Ovary (tissue), 9 donors: Measurements from ENCODE around the gene UNKL. TPM values are rescaled to one million over a fixed set of nuclear protein-coding genes. Genes with fewer than 3 reads are reported as not detected.

ENCODE experiments used
- DNase-seq, 5 donors: peaks; one replicate each; pipeline ENCODE4 v3.0.0-alpha.2; 2019 to 2020
- H3K27ac ChIP-seq, 2 donors: fragments of 200-600 bp; one replicate each; pipeline versions ENCODE4 v1.5.1 to v1.8.0; 2019 to 2022
- H3K27me3 ChIP-seq: fragments of 200-600 bp; one replicate; pipeline ENCODE4 v1.8.0; 2022
- H3K36me3 ChIP-seq: fragments of 200-600 bp; sonication (generic); one replicate; pipeline ENCODE4 v1.5.1; 2019
- H3K4me1 ChIP-seq: one replicate; pipeline ENCODE4 v1.8.1; 2013; ENCODE audit warnings: mild to moderate bottlenecking, moderate library complexity; ENCODE audit not compliant: insufficient read depth
- H3K4me3 ChIP-seq: fragments of 200-600 bp; sonication (generic); one replicate; pipeline ENCODE4 v1.5.1; 2017
- H3K9me3 ChIP-seq, 2 donors: fragments of 200-600 bp in 1 of 2; sonication (generic) in 1 of 2; one replicate each; pipeline versions ENCODE4 v1.5.1 to v1.8.1; 2013 to 2019; ENCODE audit warnings: mild to moderate bottlenecking in 1 of 2, moderate library complexity in 1 of 2
- CTCF ChIP-seq, 3 donors: fragments of 450-650 bp in 2 of 3; fragments of 200-600 bp in 1 of 3; IDR thresholded peaks; one replicate each; pipeline versions ENCODE4 v1.5.1 to v1.8.0; 2016 to 2022; ENCODE audit warnings: antibody characterized with exemption in 3 of 3, mild to moderate bottlenecking in 1 of 3
- EP300 ChIP-seq: sonication (generic); formaldehyde crosslinking; IDR thresholded peaks from one replicate; pipeline ENCODE4 v1.6.1; 2017; ENCODE audit warnings: antibody characterized with exemption
- POLR2A ChIP-seq: fragments of 450-650 bp; IDR thresholded peaks from one replicate; pipeline ENCODE4 v1.6.1; 2017; ENCODE audit warnings: antibody characterized with exemption, mild to moderate bottlenecking, moderate library complexity
- WGBS, 3 donors: extraction: QIAGEN DNeasy Blood & Tissue Kit in 1 of 3; methylation state at CpG; one replicate each; pipeline versions ENCODE4 v1.1.5 to v1.1.7; 2013 to 2017; 5-methylcytosine and 5-hydroxymethylcytosine counted together
- intact Hi-C, 4 donors: fragments of 100-400 bp; cut with DNase I; formaldehyde crosslinking; loops; one replicate each; pipeline versions ENCODE4 v1.11.0 to v1.15.1; 2022 to 2023
- polyA plus RNA-seq, 2 donors: library from polyadenylated mRNA; stranded (reverse); fragments of 200-250 nt in 1 of 2; fragments of 350-450 nt in 1 of 2; fragmentation: Illumina TruSeq in 1 of 2; extraction: RNeasy Lipid Tissue Mini Kit (QIAGEN cat#74804) in 1 of 2; gene quantifications; one replicate each; pipeline ENCODE4 v1.2.3, GENCODE V29; 2013 to 2014
- total RNA-seq, 7 donors: library from RNA; depleted of rRNA in 2 of 7; stranded (reverse); fragments of >200 nt in 2 of 7; fragmentation: NEBNext Ultra II Directional in 3 of 7; extraction: Animal tissue kit (Norgen Biotek cat#: 25700) in 3 of 7; gene quantifications; one replicate each; pipeline versions ENCODE4 v1.1.0 to v1.2.4, GENCODE V29; 2016 to 2023
- donor health status: DM: no; HTN: no; CAD: no; lungs with moderate emphysema.
- donor health status: DM: no; HTN: no; CAD: no.
- donor health status: Bipolar disorder and iron deficiency.
- donor health status: DM: yes; HTN: yes; CAD: no.
- donor health status: DM: no; HTN: no; CAD: no.
- donor health status: DM: yes; HTN: yes; CAD: no.

UNKL gene
- total and polyA plus RNA-seq, 9 donors = 7.0 to 44.8 (median 32.5) TPM

- Histone ChIP-seq H3K36me3 (no peaks in the 10 kb centered on the region), H3K4me1 (no peaks in the 10 kb centered on the region), H3K27me3 (no peaks in the 10 kb centered on the region), H3K4me3 (no peak overlapping the region), H3K9me3 (no peaks in the 10 kb centered on the region), H3K27ac (no peak overlapping the region)
- intact Hi-C loops = no loop called here
- TF ChIP-seq EP300 (no peak), POLR2A (no peak), CTCF (IDR thresholded peaks at IDR 0.05) (no peak)
- 78 to 81% (median 80%) methylated on average over 22 of the region's 22 CpGs for WGBS, 3 donors
- no peak for DNase-seq
Observed at GRCh38 chr16:1324286-1324826, 90.1 kb downstream of the UNKL start.

GRCh38 chr16:1323296-1324239 lies 90.9 kb downstream of the UNKL start:
- Histone ChIP-seq H3K27me3 (no peaks in the 10 kb centered on the region), H3K4me1 (no peaks in the 10 kb centered on the region), H3K4me3 (no peak overlapping the region), H3K9me3 (no peaks in the 10 kb centered on the region), H3K36me3 (no peaks in the 10 kb centered on the region), H3K27ac (no peak overlapping the region)
- intact Hi-C loops = no loop called here
- WGBS, 3 donors = 69 to 75% (median 72%) methylated on average over 28 to 35 of the region's 35 CpGs
- TF ChIP-seq EP300 (no peak), POLR2A (no peak), CTCF (IDR thresholded peaks at IDR 0.05) (no peak)
- no peak for DNase-seq

- Histone ChIP-seq H3K27ac (no peak overlapping the region), H3K27me3 (no peaks in the 10 kb centered on the region), H3K4me3 (no peak overlapping the region), H3K36me3 (no peaks in the 10 kb centered on the region), H3K9me3 (no peaks in the 10 kb centered on the region), H3K4me1 (no peaks in the 10 kb centered on the region)
- intact Hi-C loops = no loop called here
- TF ChIP-seq CTCF (IDR thresholded peaks at IDR 0.05) (no peak), EP300 (no peak), POLR2A (no peak)
- no peak for DNase-seq
- WGBS, 3 donors = 93 to 95% (median 94%) methylated on average over 8 of the region's 8 CpGs
Observed at GRCh38 chr16:1322407-1322806, 92.1 kb downstream of the UNKL start.

GRCh38 chr16:1320658-1321240 lies 93.8 kb downstream of the UNKL start:
- no peak overlapping the region for H3K4me3 ChIP-seq
- intact Hi-C loops = no loop called here
- no peaks in the 10 kb centered on the region for H3K9me3 ChIP-seq
- DNase-seq = no peak
- TF ChIP-seq POLR2A (no peak), CTCF (IDR thresholded peaks at IDR 0.05) (no peak), EP300 (no peak)
- H3K4me1 ChIP-seq = no peaks in the 10 kb centered on the region
- no peak overlapping the region for H3K27ac ChIP-seq
- H3K27me3 ChIP-seq = no peaks in the 10 kb centered on the region
- 81 to 89% (median 83%) methylated on average over 21 to 22 of the region's 22 CpGs for WGBS, 3 donors
- H3K36me3 ChIP-seq = no peaks in the 10 kb centered on the region
